HepG2 (cell line): ENCODE data around the gene ENTPD2. TPM values are rescaled to one million over a fixed set of nuclear protein-coding genes. Genes with fewer than 3 reads are reported as not detected.

Experiments used
- ATAC-seq: fragments of 200-7000 bp; cut with Tn5 transposase; 3 replicates; pipeline ENCODE4 v1.9.1; 2020; ENCODE audit warnings: mild to moderate bottlenecking, moderate library complexity
- BruUV-seq: library from RNA; stranded (reverse); fragments of 400-500 nt; replicated peaks from 2 replicates; lab custom pipeline; 2021; lab: Mats Ljungman, UMichigan
- CTCF ChIA-PET: fragments of 300-600 bp; formaldehyde crosslinking; extraction: SDS; loops from one replicate; lab custom pipeline; 2021; ENCODE audit warnings: low total read pairs, inconsistent platforms, low intra/inter-chr PET ratio; lab: Yijun Ruan, JAX
- POLR2A ChIA-PET: fragments of 350-600 bp; sonication (Branson Sonifier 250); formaldehyde crosslinking; loops from one replicate; lab custom pipeline; 2020; ENCODE audit warnings: antibody characterized with exemption, inconsistent platforms; lab: Yijun Ruan, JAX
- DNase-seq: peaks from one replicate; pipeline ENCODE4 v3.0.0-alpha.2; 2015; ENCODE audit warnings: low spot score
- FAIRE-seq: peaks from 3 replicates; lab custom pipeline; 2011; peaks lifted over from hg19 to GRCh38; lab: Jason Lieb, UNC
- H2AFZ ChIP-seq: one replicate; pipeline ENCODE4 v1.6.1; 2011; ENCODE audit warnings: low read length, inconsistent platforms
- H3K27ac ChIP-seq: fragments of 300-600 bp; 3 replicates; pipeline ENCODE4 v1.8.0; 2011; ENCODE audit warnings: mixed run types, mild to moderate bottlenecking, mixed read lengths, low read length, inconsistent platforms; ENCODE audit not compliant: insufficient read depth; ENCODE audit errors: extremely low read length
- H3K27me3 ChIP-seq, 2 experiments: fragments of 200-600 bp in 1 of 2; 2 replicates in 1 of 2; 3 replicates in 1 of 2; pipeline versions ENCODE4 v1.6.0 to v1.8.0; 2011; ENCODE audit warnings: low read length in 2 of 2, mild to moderate bottlenecking in 2 of 2, moderate library complexity in 2 of 2, inconsistent platforms in 1 of 2; ENCODE audit not compliant: insufficient read depth in 2 of 2, control insufficient read depth in 1 of 2
- H3K36me3 ChIP-seq, 2 experiments: fragments of 200-600 bp in 1 of 2; replicated peaks in 1 of 2; 2 replicates in 1 of 2; 3 replicates in 1 of 2; pipeline versions ENCODE4 v1.5.1 to v1.8.0; 2011; ENCODE audit warnings: low read length in 2 of 2, inconsistent platforms in 1 of 2; ENCODE audit not compliant: insufficient read depth in 2 of 2, control insufficient read depth in 1 of 2
- H3K4me1 ChIP-seq: 2 replicates; pipeline ENCODE4 v1.5.1; 2012; ENCODE audit warnings: low read length, inconsistent platforms; ENCODE audit not compliant: insufficient read depth
- H3K4me2 ChIP-seq: 2 replicates; pipeline ENCODE4 v1.6.0; 2011; ENCODE audit warnings: low read depth, low read length, inconsistent platforms
- H3K4me3 ChIP-seq, 3 experiments: fragments of 200-600 bp in 1 of 3; sonication (generic), shearing (Covaris generic) in 1 of 3; replicated peaks in 1 of 3; 2 replicates each; pipeline ENCODE4 v1.5.1; 2011 to 2016; ENCODE audit warnings: low read length in 3 of 3, inconsistent platforms in 2 of 3, low read depth in 2 of 3, mild to moderate bottlenecking in 2 of 3, control low read depth in 1 of 3, mixed read lengths in 1 of 3; ENCODE audit not compliant: insufficient read depth in 1 of 3
- H3K79me2 ChIP-seq: one replicate; pipeline ENCODE4 v1.6.1; 2011; ENCODE audit warnings: low read length, inconsistent platforms; ENCODE audit not compliant: insufficient read depth
- H3K9ac ChIP-seq: 2 replicates; pipeline ENCODE4 v1.6.0; 2011; ENCODE audit warnings: mild to moderate bottlenecking, low read depth, low read length, inconsistent platforms; ENCODE audit not compliant: insufficient read depth
- H3K9me3 ChIP-seq: 2 replicates; pipeline ENCODE4 v1.5.1; 2012; ENCODE audit warnings: mild to moderate bottlenecking, low read length
- H4K20me1 ChIP-seq: 2 replicates; pipeline ENCODE4 v1.6.0; 2011; ENCODE audit warnings: inconsistent platforms, mild to moderate bottlenecking, low read length, moderate library complexity; ENCODE audit not compliant: insufficient read depth
- AKAP8 ChIP-seq: sonication (generic); formaldehyde crosslinking; IDR thresholded peaks from 2 replicates; pipeline ENCODE4 v1.5.1; 2020; ENCODE audit warnings: mild to moderate bottlenecking, missing genetic modification reagents
- EP300 ChIP-seq, 3 experiments: sonication (generic) in 1 of 3; formaldehyde crosslinking in 1 of 3; IDR thresholded peaks; 2 replicates each; pipeline versions ENCODE4 v1.5.1 to v1.6.1; 2011 to 2020; ENCODE audit warnings: low read depth in 2 of 3, low read length in 2 of 3, borderline replicate concordance in 1 of 3, improper control_type of control experiment in 1 of 3, mild to moderate bottlenecking in 1 of 3, missing genetic modification reagents in 1 of 3, moderate library complexity in 1 of 3
- ESRRA ChIP-seq: sonication (generic); formaldehyde crosslinking; IDR thresholded peaks from 2 replicates; pipeline ENCODE4 v1.5.1; 2020; ENCODE audit warnings: mild to moderate bottlenecking, low read depth, missing genetic modification reagents
- PCBP1 ChIP-seq: fragments of 200-400 bp; formaldehyde crosslinking; IDR thresholded peaks from 2 replicates; pipeline ENCODE4 v1.6.1; 2017; ENCODE audit warnings: mild to moderate bottlenecking, low read depth, low read length, borderline replicate concordance
- THRA ChIP-seq: sonication (generic); formaldehyde crosslinking; IDR thresholded peaks from 2 replicates; pipeline ENCODE4 v1.4.0; 2020; ENCODE audit warnings: missing genetic modification reagents, borderline replicate concordance
- XRCC5 ChIP-seq: fragments of 200-400 bp; formaldehyde crosslinking; optimal IDR thresholded peaks from 2 replicates; pipeline ENCODE3; 2017; ENCODE audit warnings: mild to moderate bottlenecking, low read length
- ZNF101 ChIP-seq: sonication (generic); formaldehyde crosslinking; IDR thresholded peaks from 2 replicates; pipeline ENCODE4 v1.4.0; 2020; ENCODE audit warnings: mild to moderate bottlenecking, low read depth, missing genetic modification reagents, borderline replicate concordance
- ZNF639 ChIP-seq: conservative IDR thresholded peaks from 2 replicates; pipeline ENCODE4 v1.6.1; 2018; ENCODE audit warnings: missing genetic modification reagents
- ZNF704 ChIP-seq: sonication (generic); formaldehyde crosslinking; IDR thresholded peaks from 2 replicates; pipeline ENCODE4 v1.8.1; 2023; ENCODE audit warnings: mild to moderate bottlenecking, inconsistent platforms, moderate library complexity, missing genetic modification reagents, borderline replicate concordance
- WGBS: methylation state at CpG from one replicate; pipeline ENCODE4 v1.1.6; 2017; ENCODE audit warnings: low lambda C conversion rate; 5-methylcytosine and 5-hydroxymethylcytosine counted together
- in situ Hi-C: cut with HindIII; loops from 2 replicates; pipeline ENCODE4 v1.10.0; 2017; ENCODE audit warnings: low pct_unique_long_range_greater_than_20kb; ENCODE audit not compliant: extremely low pct_ligation_motif_present
- intact Hi-C: fragments of 100-400 bp; cut with micrococcal nuclease; formaldehyde crosslinking; loops from one replicate; pipeline ENCODE4 v1.10.0; 2022; ENCODE audit not compliant: unreplicated experiment
- polyA plus RNA-seq, 8 experiments: library from polyadenylated mRNA; depleted of rRNA in 3 of 8; stranded (reverse) in 7 of 8; unstranded in 1 of 8; fragments of >200 nt; fragmentation: Illumina TruSeq in 4 of 8; extraction: Trizol in 4 of 8; gene quantifications; 2 replicates each; pipeline versions ENCODE4 v1.2.1 to v1.2.3, GENCODE V29; 2011 to 2016; ENCODE audit warnings: low read depth in 4 of 8, missing spikeins in 1 of 8, mixed read lengths in 1 of 8; ENCODE audit not compliant: insufficient read depth in 1 of 8
- total RNA-seq, 5 experiments: library from RNA; depleted of rRNA; stranded (reverse); fragments of >200 nt; fragmentation: Illumina TruSeq; extraction: Trizol; gene quantifications; 2 replicates each; pipeline ENCODE4 v1.2.3, GENCODE V29; 2016; ENCODE audit warnings: low read depth in 1 of 5

Gene ENTPD2
- total and polyA plus RNA-seq, 2 of the 13 experiments (the other 11 are each of a cell fraction or from before 2014, with no cell fraction given) = 0.95 to 3.2 TPM

- TF ChIP-seq XRCC5 = no peak
- TF ChIP-seq, all 625 proteins: peak for 135
Measured at GRCh38 chr9:137053944-137054931, at the start of gene ENTPD2 (continued).

- intact Hi-C loops (no loop called here), in situ Hi-C loops (no loop called here)
- FAIRE-seq = no peak
- Histone ChIP-seq H3K4me1 (peaks cover 7% of the 10 kb centered on the region; the same call in 1 of the 2 replicates), H3K36me3 (peaks cover 31 to 60% of the 10 kb centered on the region in 2 experiments), H2AFZ (no peak overlapping the region), H3K79me2 (no peaks in the 10 kb centered on the region), H3K27ac (no peak overlapping the region), H3K4me2 (no peak overlapping the region), H3K9me3 (no peaks in the 10 kb centered on the region), H3K9ac (no peak overlapping the region), H3K27me3 (no peaks in the 10 kb centered on the region), H3K4me3 (no peak overlapping the region), H4K20me1 (no peaks in the 10 kb centered on the region)
- no TSS peak for BruUV-seq
- 93% methylated on average over 33 of the region's 37 CpGs for WGBS
- POLR2A ChIA-PET = no interaction called here
- no peak for ATAC-seq
- no peak for DNase-seq
- CTCF ChIA-PET = no interaction called here
- TF ChIP-seq THRA (CRISPR knock-in tag) = no peak
- TF ChIP-seq ZNF101 = no peak
- TF ChIP-seq ZNF704 (CRISPR knock-in tag) = no peak
- no peak for TF ChIP-seq ZNF639 (CRISPR knock-in tag)
- no peak for TF ChIP-seq EP300 (IDR thresholded peaks at IDR 0.05; ENCODE audit: low read depth in 2 of 2, low read length in 2 of 2)
- TF ChIP-seq EP300 (CRISPR knock-in tag; IDR thresholded peaks at IDR 0.05; ENCODE audit: borderline replicate concordance) = no peak
- no peak for TF ChIP-seq ESRRA (CRISPR knock-in tag)
- no peak for TF ChIP-seq AKAP8
- no peak for TF ChIP-seq PCBP1
Measured at GRCh38 chr9:137103206-137103999, 49.5 kb upstream of the ENTPD2 start.
